ENCODE measurements around the gene IPO11.
"Not testable (repeated sequence)": the region's sequence is repeated elsewhere in the genome, so short reads cannot be mapped to it uniquely, and the experiment has no call there.

IPO11 gene

GRCh38 chr5:62450259-62450658 lies 37.7 kb downstream of the IPO11 start:
- DNase-seq (ENCODE audit: low spot score), result no peak

GRCh38 chr5:62457071-62457470 lies 44.5 kb downstream of the IPO11 start:
- DNase-seq (ENCODE audit: low spot score), result no peak

GRCh38 chr5:62460578-62460983 lies 48.0 kb downstream of the IPO11 start:
- peak; percentile 79 for DNase-seq (ENCODE audit: low spot score)

GRCh38 chr5:62461561-62461960 lies 49.0 kb downstream of the IPO11 start:
- no peak for DNase-seq (ENCODE audit: low spot score)

- no peak for DNase-seq (ENCODE audit: low spot score)
Measured at GRCh38 chr5:62465985-62466925, 53.7 kb downstream of the IPO11 start.

- DNase-seq (ENCODE audit: low spot score), result no peak
Measured at GRCh38 chr5:62473209-62473608, 60.6 kb downstream of the IPO11 start.

GRCh38 chr5:62475072-62475471 lies 62.5 kb downstream of the IPO11 start:
- no peak for DNase-seq (ENCODE audit: low spot score)

GRCh38 chr5:62477801-62478200 lies 65.2 kb downstream of the IPO11 start:
- DNase-seq (ENCODE audit: low spot score), result no peak

GRCh38 chr5:62483556-62483955 lies 71.0 kb downstream of the IPO11 start:
- DNase-seq (ENCODE audit: low spot score), result no peak

GRCh38 chr5:62486672-62487071 lies 74.1 kb downstream of the IPO11 start:
- no peak for DNase-seq (ENCODE audit: low spot score)

- DNase-seq (ENCODE audit: low spot score), result no peak
Measured at GRCh38 chr5:62488531-62488930, 76.0 kb downstream of the IPO11 start.

GRCh38 chr5:62489471-62489870 lies 76.9 kb downstream of the IPO11 start:
- DNase-seq (ENCODE audit: low spot score), result no peak

- peak; percentile 50 for DNase-seq (ENCODE audit: low spot score)
Measured at GRCh38 chr5:62494772-62495171, 82.2 kb downstream of the IPO11 start.

GRCh38 chr5:62496876-62497275 lies 84.3 kb downstream of the IPO11 start:
- DNase-seq (ENCODE audit: low spot score), result no peak

GRCh38 chr5:62498961-62499360 lies 86.4 kb downstream of the IPO11 start:
- no peak for DNase-seq (ENCODE audit: low spot score)

GRCh38 chr5:62499756-62500155 lies 87.2 kb downstream of the IPO11 start:
- no peak for DNase-seq (ENCODE audit: low spot score)

GRCh38 chr5:62502456-62503101 lies 90.0 kb downstream of the IPO11 start:
- DNase-seq (ENCODE audit: low spot score), result no peak

- DNase-seq (ENCODE audit: low spot score), result no peak
Measured at GRCh38 chr5:62504129-62504528, 91.6 kb downstream of the IPO11 start.

- DNase-seq (ENCODE audit: low spot score), result no peak
Measured at GRCh38 chr5:62506659-62507460, 94.3 kb downstream of the IPO11 start.

- DNase-seq (ENCODE audit: low spot score), result not testable (repeated sequence)
Measured at GRCh38 chr5:62508760-62509159, 96.2 kb downstream of the IPO11 start.

GRCh38 chr5:62509806-62510205 lies 97.2 kb downstream of the IPO11 start:
- no peak for DNase-seq (ENCODE audit: low spot score)

- not testable (repeated sequence) for DNase-seq (ENCODE audit: low spot score)
Measured at GRCh38 chr5:62513085-62513484, 100.5 kb downstream of the IPO11 start.

Data from NAMALWA (cell line).